ENCODE measurements around the gene MSI2.

GRCh38 chr17:57490890-57491289, 234.6 kb downstream of the MSI2 start:
- no peak for TF ChIP-seq CTCF (conservative IDR thresholded peaks at IDR 0.05; ENCODE audit: low read length)
- TF ChIP-seq EZH2phosphoT487 (IDR thresholded peaks at IDR 0.05; ENCODE audit: borderline replicate concordance): no peak
